ENCODE data around the gene BTBD2.

Gene BTBD2

GRCh38 chr19:2022289-2022688 is 6.8 kb upstream of the BTBD2 start:
- TF ChIP-seq, protein P1, sequence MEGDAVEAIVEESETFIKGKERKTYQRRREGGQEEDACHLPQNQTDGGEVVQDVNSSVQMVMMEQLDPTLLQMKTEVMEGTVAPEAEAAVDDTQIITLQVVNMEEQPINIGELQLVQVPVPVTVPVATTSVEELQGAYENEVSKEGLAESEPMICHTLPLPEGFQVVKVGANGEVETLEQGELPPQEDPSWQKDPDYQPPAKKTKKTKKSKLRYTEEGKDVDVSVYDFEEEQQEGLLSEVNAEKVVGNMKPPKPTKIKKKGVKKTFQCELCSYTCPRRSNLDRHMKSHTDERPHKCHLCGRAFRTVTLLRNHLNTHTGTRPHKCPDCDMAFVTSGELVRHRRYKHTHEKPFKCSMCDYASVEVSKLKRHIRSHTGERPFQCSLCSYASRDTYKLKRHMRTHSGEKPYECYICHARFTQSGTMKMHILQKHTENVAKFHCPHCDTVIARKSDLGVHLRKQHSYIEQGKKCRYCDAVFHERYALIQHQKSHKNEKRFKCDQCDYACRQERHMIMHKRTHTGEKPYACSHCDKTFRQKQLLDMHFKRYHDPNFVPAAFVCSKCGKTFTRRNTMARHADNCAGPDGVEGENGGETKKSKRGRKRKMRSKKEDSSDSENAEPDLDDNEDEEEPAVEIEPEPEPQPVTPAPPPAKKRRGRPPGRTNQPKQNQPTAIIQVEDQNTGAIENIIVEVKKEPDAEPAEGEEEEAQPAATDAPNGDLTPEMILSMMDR (IDR thresholded peaks at IDR 0.05; ENCODE audit: borderline replicate concordance, control extremely low read depth, extremely low read depth, insufficient read depth, missing control alignments), result no peak
- in situ Hi-C loops (cut with MboI; ENCODE audit: low sequenced_read_pairs, unreplicated experiment), result no loop called here
- no peak for DNase-seq (ENCODE audit: low spot score)

- TF ChIP-seq, protein P1 (IDR thresholded peaks at IDR 0.05; ENCODE audit: borderline replicate concordance, control extremely low read depth, extremely low read depth, insufficient read depth, missing control alignments), result no peak
- in situ Hi-C loops (cut with MboI; ENCODE audit: low sequenced_read_pairs, unreplicated experiment), result no loop called here
- no peak for DNase-seq (ENCODE audit: low spot score)
Measured at GRCh38 chr19:2021453-2022140, 6.1 kb upstream of the BTBD2 start.

GRCh38 chr19:2018752-2019151 is 3.2 kb upstream of the BTBD2 start:
- in situ Hi-C loops (cut with MboI; ENCODE audit: low sequenced_read_pairs, unreplicated experiment), result no loop called here
- TF ChIP-seq, protein P1 (IDR thresholded peaks at IDR 0.05; ENCODE audit: borderline replicate concordance, control extremely low read depth, extremely low read depth, insufficient read depth, missing control alignments), result no peak
- DNase-seq (ENCODE audit: low spot score), result no peak

DNA sequence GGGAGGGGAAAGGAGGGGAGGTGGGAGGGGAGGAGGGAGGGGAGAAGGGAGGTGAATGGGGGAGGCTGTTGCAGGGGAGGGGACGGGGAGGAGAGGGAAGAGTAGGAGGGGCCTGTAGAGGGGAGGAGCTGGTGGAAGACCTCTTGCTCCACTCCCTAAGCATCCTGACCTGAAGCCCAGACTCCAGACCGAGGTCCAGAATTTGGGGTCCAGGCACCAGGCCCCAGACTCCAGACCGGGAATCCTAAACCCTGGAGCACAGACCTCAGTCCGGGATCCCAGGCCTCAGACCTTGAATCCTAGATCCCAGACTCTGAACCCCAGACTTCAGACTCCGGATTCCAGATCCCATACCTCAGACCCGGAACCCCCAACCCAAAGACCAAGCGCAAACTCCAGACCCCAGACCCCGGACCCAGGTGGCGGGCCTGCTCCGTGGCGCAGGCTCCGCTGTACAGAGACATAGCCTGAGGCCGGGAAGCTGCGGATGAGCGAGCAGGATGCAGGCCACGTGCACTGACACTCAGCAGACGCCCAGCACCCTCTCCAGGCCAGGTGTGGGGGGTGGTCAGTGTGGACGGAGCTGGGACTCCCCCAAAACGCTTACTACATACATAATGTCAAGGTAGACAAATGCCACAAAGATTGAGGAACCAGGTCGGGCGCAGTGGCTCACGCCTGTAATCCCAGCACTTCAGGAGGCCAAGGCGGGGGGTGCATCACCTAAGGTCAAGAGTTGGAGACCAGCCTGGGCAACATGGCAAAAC is 710 bp upstream of the BTBD2 start:
- in situ Hi-C loops (cut with MboI; ENCODE audit: low sequenced_read_pairs, unreplicated experiment), result no loop called here
- TF ChIP-seq, protein P1 (IDR thresholded peaks at IDR 0.05; ENCODE audit: borderline replicate concordance, control extremely low read depth, extremely low read depth, insufficient read depth, missing control alignments), result no peak
- peak; percentile 92 for DNase-seq (ENCODE audit: low spot score)

GRCh38 chr19:2014731-2015607 is 545 bp downstream of the BTBD2 start:
- TF ChIP-seq, protein P1 (IDR thresholded peaks at IDR 0.05; ENCODE audit: borderline replicate concordance, control extremely low read depth, extremely low read depth, insufficient read depth, missing control alignments), result no peak
- in situ Hi-C loops (cut with MboI; ENCODE audit: low sequenced_read_pairs, unreplicated experiment), result no loop called here
- DNase-seq (ENCODE audit: low spot score), result peak; percentile 81

- TF ChIP-seq, protein P1 (IDR thresholded peaks at IDR 0.05; ENCODE audit: borderline replicate concordance, control extremely low read depth, extremely low read depth, insufficient read depth, missing control alignments), result no peak
- DNase-seq (ENCODE audit: low spot score), result no peak
- in situ Hi-C loops (cut with MboI; ENCODE audit: low sequenced_read_pairs, unreplicated experiment), result no loop called here
Measured at GRCh38 chr19:2014131-2014571, 1.4 kb downstream of the BTBD2 start.

Data from GM13976 (cell line).